Effector memory CD4-positive, alpha-beta T cell (primary cell): Measurements from ENCODE around the gene C1orf198.

Experiments
- DNase-seq, 3 donors: peaks; one replicate each; pipeline ENCODE4 v3.0.0-alpha.2; 2020
- H3K27ac ChIP-seq: 2 replicates; pipeline ENCODE4 v1.7.0; 2013; ENCODE audit warnings: mild to moderate bottlenecking, low read length, moderate library complexity; ENCODE audit not compliant: insufficient read depth, poor library complexity, severe bottlenecking
- H3K27me3 ChIP-seq: replicated peaks from 2 replicates; pipeline ENCODE4 v1.7.0; 2013; ENCODE audit warnings: mild to moderate bottlenecking, low read length; ENCODE audit not compliant: insufficient read depth, control insufficient read depth, poor library complexity, severe bottlenecking
- H3K36me3 ChIP-seq: 2 replicates; pipeline ENCODE4 v1.7.0; 2013; ENCODE audit warnings: mild to moderate bottlenecking, low read length, moderate library complexity; ENCODE audit not compliant: control insufficient read depth, insufficient read depth
- H3K4me1 ChIP-seq: 2 replicates; pipeline ENCODE4 v1.7.0; 2013; ENCODE audit warnings: low read length, mild to moderate bottlenecking; ENCODE audit not compliant: control insufficient read depth, insufficient read depth, poor library complexity, severe bottlenecking
- H3K4me3 ChIP-seq: 2 replicates; pipeline ENCODE4 v1.7.0; 2013; ENCODE audit warnings: low read length, low read depth, mild to moderate bottlenecking; ENCODE audit not compliant: insufficient read depth, poor library complexity, severe bottlenecking
- H3K9me3 ChIP-seq: 2 replicates; pipeline ENCODE4 v1.7.0; 2013; ENCODE audit warnings: mild to moderate bottlenecking, low read length, moderate library complexity; ENCODE audit not compliant: control insufficient read depth

Gene C1orf198

DNA sequence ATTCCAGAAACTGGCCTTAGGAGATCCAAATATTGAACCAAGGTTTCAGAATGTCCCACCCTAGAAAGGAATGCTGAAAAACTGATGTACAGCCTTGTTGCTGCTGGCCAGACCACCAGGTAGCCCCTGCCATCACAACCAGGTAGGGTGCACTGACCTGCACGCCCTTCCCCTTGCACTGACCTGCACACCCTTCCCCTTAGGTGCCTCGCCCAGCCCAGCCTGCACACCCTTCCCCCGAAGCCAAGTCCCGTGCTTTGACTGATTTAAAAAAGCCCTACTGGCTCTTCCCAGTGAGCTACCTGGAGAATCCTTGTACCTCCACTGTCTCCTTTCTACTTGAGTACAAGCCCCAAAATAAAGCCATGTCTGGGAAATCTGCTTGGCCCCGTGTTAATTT, 26.3 kb upstream of the C1orf198 start:
- Histone ChIP-seq H3K4me3 (no peak overlapping the region), H3K9me3 (no peaks in the 10 kb centered on the region), H3K27me3 (no peaks in the 10 kb centered on the region), H3K27ac (no peak overlapping the region), H3K4me1 (no peaks in the 10 kb centered on the region), H3K36me3 (no peaks in the 10 kb centered on the region)
- DNase-seq: no peak

GRCh38 chr1:230894032-230894431, 25.7 kb upstream of the C1orf198 start:
- Histone ChIP-seq H3K36me3 (no peaks in the 10 kb centered on the region), H3K27me3 (no peaks in the 10 kb centered on the region), H3K9me3 (no peaks in the 10 kb centered on the region), H3K4me3 (no peak overlapping the region), H3K4me1 (no peaks in the 10 kb centered on the region), H3K27ac (no peak overlapping the region)
- no peak for DNase-seq

DNA sequence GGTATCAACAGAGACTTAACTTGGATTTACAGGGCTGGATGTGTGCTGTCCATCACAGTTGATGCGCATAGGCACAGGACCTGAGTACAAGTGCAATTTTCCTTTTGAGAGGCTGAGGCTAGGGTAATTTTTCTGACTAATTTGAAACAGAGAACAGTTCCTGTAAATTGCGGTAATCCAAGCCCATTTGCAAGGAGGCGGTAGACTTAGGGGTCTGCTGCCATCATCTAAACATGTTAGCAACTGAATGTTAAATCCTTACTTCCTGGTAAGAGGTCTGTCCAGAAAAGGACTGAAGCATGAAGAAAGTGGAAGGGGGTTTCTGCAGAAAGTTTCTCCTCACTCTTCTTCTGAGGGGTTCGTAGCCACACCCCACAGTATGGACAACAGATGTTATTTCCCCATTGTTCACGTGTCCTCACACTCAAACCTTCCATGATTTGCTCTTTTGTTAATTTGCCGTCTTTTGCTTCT, 23.7 kb upstream of the C1orf198 start:
- DNase-seq: no peak
- no peaks in the 10 kb centered on the region for H3K9me3 ChIP-seq
- H3K27ac ChIP-seq: no peak overlapping the region
- H3K36me3 ChIP-seq: no peaks in the 10 kb centered on the region
- H3K27me3 ChIP-seq: no peaks in the 10 kb centered on the region
- H3K4me3 ChIP-seq: no peak overlapping the region
- no peaks in the 10 kb centered on the region for H3K4me1 ChIP-seq

DNA sequence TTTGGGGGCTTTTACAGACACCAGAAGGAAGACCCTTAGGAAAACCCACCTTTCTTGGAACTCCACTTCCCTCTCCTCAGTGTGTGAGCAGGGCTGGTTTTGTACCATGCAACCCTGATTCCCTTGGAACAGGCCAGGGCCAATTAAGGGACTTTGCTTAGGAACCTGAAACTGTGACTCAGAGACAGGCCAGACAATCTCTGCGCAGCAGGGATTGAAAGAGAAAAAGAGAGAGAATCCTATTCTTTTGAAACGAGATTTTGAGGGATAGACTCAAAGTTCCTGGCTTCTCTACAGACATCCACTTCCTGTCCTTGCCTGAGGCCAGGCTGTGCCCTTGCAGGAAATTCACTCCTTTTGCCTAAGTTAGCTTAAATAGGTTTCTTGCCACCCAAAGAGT, 23.1 kb upstream of the C1orf198 start:
- H3K4me3 ChIP-seq: no peak overlapping the region
- no peaks in the 10 kb centered on the region for H3K36me3 ChIP-seq
- no peaks in the 10 kb centered on the region for H3K9me3 ChIP-seq
- no peaks in the 10 kb centered on the region for H3K4me1 ChIP-seq
- no peak for DNase-seq
- no peak overlapping the region for H3K27ac ChIP-seq
- no peaks in the 10 kb centered on the region for H3K27me3 ChIP-seq

DNA sequence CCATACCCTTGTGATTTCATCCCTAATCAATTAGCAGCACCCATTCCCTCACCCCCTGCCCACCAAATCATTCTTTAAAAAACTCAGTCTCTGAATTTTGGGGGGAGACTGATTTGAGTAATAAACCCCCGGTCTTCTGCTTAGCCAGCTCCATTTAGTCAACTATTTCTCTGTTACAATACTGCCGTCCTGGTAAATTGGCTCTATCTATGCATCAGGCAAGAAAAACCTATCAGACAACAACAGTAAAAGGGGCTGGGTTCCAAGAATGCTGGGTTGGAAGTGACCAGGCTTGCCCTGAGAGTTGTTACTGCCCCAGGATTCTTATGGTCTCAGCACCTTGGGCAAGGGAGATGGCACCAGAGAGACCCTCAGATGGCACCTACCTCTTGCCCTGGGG, 16.3 kb upstream of the C1orf198 start:
- no peak overlapping the region for H3K27ac ChIP-seq
- H3K4me1 ChIP-seq: no peaks in the 10 kb centered on the region
- H3K4me3 ChIP-seq: no peak overlapping the region
- DNase-seq: no peak
- no peaks in the 10 kb centered on the region for H3K27me3 ChIP-seq
- no peaks in the 10 kb centered on the region for H3K9me3 ChIP-seq
- H3K36me3 ChIP-seq: no peaks in the 10 kb centered on the region

- no peak overlapping the region for H3K27ac ChIP-seq
- H3K4me3 ChIP-seq: no peak overlapping the region
- DNase-seq: no peak
- H3K36me3 ChIP-seq: no peaks in the 10 kb centered on the region
- no peaks in the 10 kb centered on the region for H3K27me3 ChIP-seq
- H3K9me3 ChIP-seq: no peaks in the 10 kb centered on the region
- no peaks in the 10 kb centered on the region for H3K4me1 ChIP-seq
Measured at GRCh38 chr1:230883967-230884366, 15.6 kb upstream of the C1orf198 start.

- Histone ChIP-seq H3K9me3 (no peaks in the 10 kb centered on the region), H3K4me1 (no peaks in the 10 kb centered on the region), H3K27ac (no peak overlapping the region), H3K27me3 (no peaks in the 10 kb centered on the region), H3K36me3 (no peaks in the 10 kb centered on the region), H3K4me3 (no peak overlapping the region)
- DNase-seq: no peak
Measured at GRCh38 chr1:230879778-230880177, 11.5 kb upstream of the C1orf198 start.

- Histone ChIP-seq H3K36me3 (no peaks in the 10 kb centered on the region), H3K4me1 (no peaks in the 10 kb centered on the region), H3K9me3 (no peaks in the 10 kb centered on the region), H3K27me3 (no peaks in the 10 kb centered on the region), H3K4me3 (no peak overlapping the region), H3K27ac (no peak overlapping the region)
- no peak for DNase-seq
Measured at GRCh38 chr1:230878591-230878990, 10.3 kb upstream of the C1orf198 start.

DNA sequence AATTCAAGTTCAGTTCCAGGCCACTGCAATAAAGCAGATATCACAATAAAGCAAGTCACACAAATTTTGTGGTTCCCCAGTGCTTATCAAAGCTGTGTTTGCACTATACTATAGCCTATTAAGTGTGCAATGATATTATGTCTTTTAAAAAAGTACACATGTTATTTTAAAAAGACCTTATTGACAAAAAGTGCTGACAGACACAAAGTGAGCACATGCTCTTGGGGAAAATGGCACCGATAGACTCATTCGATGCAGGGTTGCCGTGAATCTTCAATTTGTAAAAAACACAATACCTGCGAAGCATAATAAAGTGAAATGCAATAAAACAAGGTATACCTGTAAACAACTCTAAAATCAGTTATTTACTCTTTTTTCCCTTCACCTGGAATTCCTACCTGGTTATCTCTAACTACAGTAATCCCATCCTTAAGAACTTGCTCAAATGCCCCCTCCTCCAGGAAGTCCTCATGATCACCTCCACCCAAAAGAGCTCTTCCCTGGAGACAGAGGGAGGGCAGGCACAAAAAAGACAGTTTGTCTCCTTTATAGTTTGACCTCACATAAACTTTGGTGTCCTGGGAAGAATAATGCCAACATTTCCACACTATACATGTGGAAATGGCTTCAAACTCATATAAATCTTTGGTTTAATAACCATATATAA, 9.7 kb upstream of the C1orf198 start:
- DNase-seq: no peak
- no peaks in the 10 kb centered on the region for H3K27me3 ChIP-seq
- H3K9me3 ChIP-seq: no peaks in the 10 kb centered on the region
- no peaks in the 10 kb centered on the region for H3K36me3 ChIP-seq
- H3K4me3 ChIP-seq: no peak overlapping the region
- no peak overlapping the region for H3K27ac ChIP-seq
- no peaks in the 10 kb centered on the region for H3K4me1 ChIP-seq

DNA sequence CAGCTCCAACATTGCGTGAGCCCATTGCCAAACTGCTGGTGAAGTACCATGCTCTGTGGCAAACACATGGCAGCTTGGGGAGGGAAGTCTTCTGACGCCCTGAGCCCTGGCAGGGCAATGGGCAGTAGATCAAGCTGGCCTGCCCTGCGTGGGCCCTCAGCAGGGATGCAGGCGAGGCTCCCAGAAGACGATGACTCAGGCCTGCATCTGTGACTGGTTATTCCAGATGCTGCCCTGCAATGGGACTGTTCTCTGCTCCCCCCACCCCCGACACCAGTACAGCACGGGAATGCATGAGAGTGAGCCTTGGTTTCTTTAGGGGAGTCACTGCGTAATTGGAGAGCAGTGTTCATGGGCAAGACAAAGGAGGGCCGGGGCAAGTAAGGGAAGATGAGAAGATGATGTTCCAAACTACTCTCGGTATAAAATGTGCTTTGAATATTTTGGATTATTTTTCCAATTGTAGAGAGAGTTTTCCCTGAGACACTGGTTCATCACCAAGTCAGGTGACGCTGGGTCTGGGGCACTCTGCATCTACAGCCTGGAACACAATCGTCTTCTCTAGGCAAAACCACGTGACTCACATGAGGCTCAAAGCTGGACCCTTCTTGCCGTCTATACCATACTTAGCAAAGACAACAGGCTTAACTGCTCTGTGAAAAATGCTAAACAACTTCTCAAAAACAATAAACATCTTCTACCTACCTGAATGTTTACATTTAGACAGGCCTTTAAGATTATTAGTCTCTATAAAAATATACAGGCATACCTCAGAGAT, 9.0 kb upstream of the C1orf198 start:
- no peak for DNase-seq
- H3K9me3 ChIP-seq: no peaks in the 10 kb centered on the region
- H3K4me3 ChIP-seq: no peak overlapping the region

More for the DNA sequence above, 9.0 kb upstream of the C1orf198 start:
- no peaks in the 10 kb centered on the region for H3K27me3 ChIP-seq
- no peaks in the 10 kb centered on the region for H3K4me1 ChIP-seq
- no peak overlapping the region for H3K27ac ChIP-seq
- no peaks in the 10 kb centered on the region for H3K36me3 ChIP-seq
